Measurements from ENCODE around the gene AUTS2.

DNA sequence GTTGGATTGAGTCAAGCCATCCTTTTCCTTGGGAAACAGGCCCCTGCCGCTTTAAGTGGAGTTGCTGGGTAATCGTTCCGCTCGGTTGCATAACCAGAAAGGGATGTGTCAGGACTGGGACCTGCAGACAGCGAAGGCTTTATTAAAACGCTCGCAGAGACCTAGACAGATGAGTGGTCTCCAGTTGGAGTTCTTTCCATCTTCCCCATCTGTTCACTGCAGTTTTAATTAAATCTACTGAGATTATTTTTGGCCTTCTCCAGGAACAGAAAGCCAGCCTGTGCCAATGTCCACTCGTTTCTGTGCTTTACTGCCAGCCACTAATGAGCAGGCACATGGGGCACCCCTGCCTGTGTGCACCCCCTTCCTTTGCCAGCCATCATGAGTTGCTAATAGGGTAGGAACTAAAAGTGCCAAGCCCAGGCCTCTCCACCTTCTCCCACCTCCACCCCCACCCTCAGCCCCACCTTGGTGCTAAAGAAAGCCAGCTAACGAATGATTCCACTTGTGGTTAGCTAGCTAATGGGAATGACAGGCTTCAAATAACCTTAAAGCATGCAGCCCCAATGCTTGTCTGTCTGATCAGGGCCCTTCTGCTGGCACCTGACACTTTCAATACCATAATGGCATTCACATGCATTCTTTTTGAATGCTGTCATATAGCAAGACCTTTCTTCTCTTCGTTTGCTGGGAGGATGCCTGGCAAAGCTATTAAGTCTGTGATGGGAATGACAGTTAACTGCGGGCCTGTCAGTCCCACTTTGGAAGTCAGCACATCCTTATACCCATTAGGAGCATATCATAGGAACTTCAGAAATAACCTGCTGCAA is 976.9 kb downstream of the AUTS2 start:
- no peak for TF ChIP-seq POLR2A (IDR thresholded peaks at IDR 0.05)
- TF ChIP-seq, protein P1, sequence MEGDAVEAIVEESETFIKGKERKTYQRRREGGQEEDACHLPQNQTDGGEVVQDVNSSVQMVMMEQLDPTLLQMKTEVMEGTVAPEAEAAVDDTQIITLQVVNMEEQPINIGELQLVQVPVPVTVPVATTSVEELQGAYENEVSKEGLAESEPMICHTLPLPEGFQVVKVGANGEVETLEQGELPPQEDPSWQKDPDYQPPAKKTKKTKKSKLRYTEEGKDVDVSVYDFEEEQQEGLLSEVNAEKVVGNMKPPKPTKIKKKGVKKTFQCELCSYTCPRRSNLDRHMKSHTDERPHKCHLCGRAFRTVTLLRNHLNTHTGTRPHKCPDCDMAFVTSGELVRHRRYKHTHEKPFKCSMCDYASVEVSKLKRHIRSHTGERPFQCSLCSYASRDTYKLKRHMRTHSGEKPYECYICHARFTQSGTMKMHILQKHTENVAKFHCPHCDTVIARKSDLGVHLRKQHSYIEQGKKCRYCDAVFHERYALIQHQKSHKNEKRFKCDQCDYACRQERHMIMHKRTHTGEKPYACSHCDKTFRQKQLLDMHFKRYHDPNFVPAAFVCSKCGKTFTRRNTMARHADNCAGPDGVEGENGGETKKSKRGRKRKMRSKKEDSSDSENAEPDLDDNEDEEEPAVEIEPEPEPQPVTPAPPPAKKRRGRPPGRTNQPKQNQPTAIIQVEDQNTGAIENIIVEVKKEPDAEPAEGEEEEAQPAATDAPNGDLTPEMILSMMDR (IDR thresholded peaks at IDR 0.05), result no peak

All from thyroid gland (tissue), 4 donors.